OCI-LY7 (cell line): ENCODE data around the gene IMMP2L. TPM values are rescaled to one million over a fixed set of nuclear protein-coding genes. Genes with fewer than 3 reads are reported as not detected.

Experiments used
- BruUV-seq: library from RNA; stranded (reverse); fragments of 400-500 nt; replicated peaks from 2 replicates; lab custom pipeline; 2021; lab: Mats Ljungman, UMichigan
- CTCF ChIA-PET: fragments of 300-600 bp; sonication (Branson Sonifier 250); formaldehyde crosslinking; loops from one replicate; lab custom pipeline; 2022; ENCODE audit warnings: antibody characterized with exemption; ENCODE audit not compliant: unreplicated experiment; lab: Charles Lee
- POLR2A ChIA-PET: fragments of 300-600 bp; sonication (Branson Sonifier 250); formaldehyde crosslinking; loops from one replicate; lab custom pipeline; 2022; ENCODE audit warnings: antibody characterized with exemption; lab: Charles Lee
- DNase-seq: peaks from one replicate; pipeline ENCODE4 v3.0.0-alpha.2; 2015; ENCODE audit warnings: low spot score
- H2AFZ ChIP-seq: fragments of 200-600 bp; sonication (generic), shearing (Covaris generic); 2 replicates; pipeline ENCODE4 v1.6.1; 2014; ENCODE audit warnings: mild to moderate bottlenecking, antibody characterized with exemption, low read length, moderate library complexity
- H3K27ac ChIP-seq: fragments of 200-600 bp; sonication (generic); 2 replicates; pipeline ENCODE4 v1.5.1; 2014; ENCODE audit warnings: mixed run types, low read depth, mild to moderate bottlenecking, moderate library complexity, low read length, inconsistent platforms; ENCODE audit not compliant: poor library complexity, severe bottlenecking
- H3K36me3 ChIP-seq: fragments of 200-600 bp; sonication (generic); 2 replicates; pipeline ENCODE4 v1.6.1; 2014; ENCODE audit warnings: mild to moderate bottlenecking, antibody characterized with exemption, low read length, moderate library complexity, mixed read lengths; ENCODE audit not compliant: insufficient read depth
- H3K4me1 ChIP-seq: fragments of 200-600 bp; sonication (generic); 2 replicates; pipeline ENCODE4 v1.5.1; 2014; ENCODE audit warnings: mild to moderate bottlenecking, low read length; ENCODE audit not compliant: insufficient read depth, poor library complexity, severe bottlenecking
- H3K4me2 ChIP-seq: fragments of 200-600 bp; sonication (generic); 2 replicates; pipeline ENCODE4 v1.6.1; 2014; ENCODE audit warnings: mild to moderate bottlenecking, low read length
- H3K4me3 ChIP-seq: fragments of 200-600 bp; sonication (generic); 2 replicates; pipeline ENCODE4 v1.5.1; 2014; ENCODE audit warnings: mild to moderate bottlenecking, low read depth, low read length; ENCODE audit not compliant: poor library complexity, severe bottlenecking
- H3K79me2 ChIP-seq: fragments of 200-600 bp; sonication (generic); 2 replicates; pipeline ENCODE4 v1.6.1; 2016; ENCODE audit warnings: low read depth, mild to moderate bottlenecking, low read length, moderate library complexity, mixed read lengths; ENCODE audit not compliant: insufficient read depth
- H3K9me2 ChIP-seq: fragments of 200-600 bp; sonication (generic); 2 replicates; pipeline ENCODE4 v1.6.1; 2016; ENCODE audit warnings: mild to moderate bottlenecking, low read length, mixed read lengths; ENCODE audit not compliant: insufficient read depth
- H3K9me3 ChIP-seq: fragments of 200-600 bp; sonication (generic); 2 replicates; pipeline ENCODE4 v1.6.1; 2014; ENCODE audit warnings: mild to moderate bottlenecking, mixed run types, low read length, mixed read lengths
- H4K20me1 ChIP-seq: fragments of 200-600 bp; sonication (generic); 2 replicates; pipeline ENCODE4 v1.6.1; 2014; ENCODE audit warnings: mild to moderate bottlenecking, antibody characterized with exemption, low read length, moderate library complexity, mixed read lengths; ENCODE audit not compliant: insufficient read depth
- EZH2phosphoT487 ChIP-seq: fragments of 200-600 bp; sonication (generic); IDR thresholded peaks from 2 replicates; pipeline ENCODE4 v1.6.1; 2018; ENCODE audit warnings: low read depth, borderline replicate concordance, mild to moderate bottlenecking, mixed run types, antibody characterized with exemption, low read length, moderate library complexity, mixed read lengths
- intact Hi-C: fragments of 100-400 bp; cut with micrococcal nuclease; formaldehyde crosslinking; loops from one replicate; pipeline ENCODE4 v1.10.0; 2022; ENCODE audit not compliant: unreplicated experiment
- total RNA-seq, 2 experiments: library from RNA; depleted of rRNA in 1 of 2; stranded (reverse); fragments of >200 nt in 1 of 2; shearing (Covaris generic) in 1 of 2; gene quantifications; 2 replicates each; pipeline ENCODE4 v1.2.3, GENCODE V29; 2014 to 2022
- TF ChIP-seq, protein P1 (sequence below): fragments of 200-600 bp; sonication (generic); conservative IDR thresholded peaks from 2 replicates; pipeline ENCODE4 v1.5.1; 2014; ENCODE audit warnings: mild to moderate bottlenecking, antibody characterized with exemption, low read length, moderate library complexity, mixed read lengths

IMMP2L gene
- total RNA-seq, 2 experiments from 2014 or later = 8.0 to 25.4 TPM

DNA sequence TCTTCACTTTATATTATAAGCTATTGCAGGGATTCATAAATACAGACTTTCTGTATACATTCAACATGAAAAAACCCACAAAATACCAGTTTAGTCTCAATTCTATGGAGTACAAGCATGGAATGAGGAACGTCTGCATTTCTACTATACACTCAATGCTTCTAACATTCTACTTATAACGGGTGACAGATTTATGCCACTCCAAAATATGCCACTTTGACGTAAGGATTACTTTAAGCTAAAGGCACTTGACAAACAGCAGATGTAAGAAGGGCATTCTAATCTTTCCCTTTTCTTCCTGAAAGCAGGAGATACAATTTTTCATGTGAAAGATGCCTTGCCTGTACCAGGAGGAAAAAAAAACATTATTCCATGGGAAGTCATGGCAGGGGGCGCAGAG lies 676.8 kb downstream of the IMMP2L start:
- H3K36me3 ChIP-seq = no peaks in the 10 kb centered on the region
- BruUV-seq = no TSS peak
- no peak for TF ChIP-seq EZH2phosphoT487
- TF ChIP-seq, protein P1, sequence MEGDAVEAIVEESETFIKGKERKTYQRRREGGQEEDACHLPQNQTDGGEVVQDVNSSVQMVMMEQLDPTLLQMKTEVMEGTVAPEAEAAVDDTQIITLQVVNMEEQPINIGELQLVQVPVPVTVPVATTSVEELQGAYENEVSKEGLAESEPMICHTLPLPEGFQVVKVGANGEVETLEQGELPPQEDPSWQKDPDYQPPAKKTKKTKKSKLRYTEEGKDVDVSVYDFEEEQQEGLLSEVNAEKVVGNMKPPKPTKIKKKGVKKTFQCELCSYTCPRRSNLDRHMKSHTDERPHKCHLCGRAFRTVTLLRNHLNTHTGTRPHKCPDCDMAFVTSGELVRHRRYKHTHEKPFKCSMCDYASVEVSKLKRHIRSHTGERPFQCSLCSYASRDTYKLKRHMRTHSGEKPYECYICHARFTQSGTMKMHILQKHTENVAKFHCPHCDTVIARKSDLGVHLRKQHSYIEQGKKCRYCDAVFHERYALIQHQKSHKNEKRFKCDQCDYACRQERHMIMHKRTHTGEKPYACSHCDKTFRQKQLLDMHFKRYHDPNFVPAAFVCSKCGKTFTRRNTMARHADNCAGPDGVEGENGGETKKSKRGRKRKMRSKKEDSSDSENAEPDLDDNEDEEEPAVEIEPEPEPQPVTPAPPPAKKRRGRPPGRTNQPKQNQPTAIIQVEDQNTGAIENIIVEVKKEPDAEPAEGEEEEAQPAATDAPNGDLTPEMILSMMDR = no peak
- H3K27ac ChIP-seq = no peak overlapping the region
- H3K79me2 ChIP-seq = no peaks in the 10 kb centered on the region
- no peaks in the 10 kb centered on the region for H3K9me3 ChIP-seq
- H2AFZ ChIP-seq = no peak overlapping the region
- intact Hi-C loops = no loop called here
- no peak for DNase-seq
- no peak overlapping the region for H3K4me3 ChIP-seq
- H3K4me2 ChIP-seq = no peak overlapping the region
- POLR2A ChIA-PET = no interaction called here
- no peaks in the 10 kb centered on the region for H3K9me2 ChIP-seq
- H4K20me1 ChIP-seq = no peaks in the 10 kb centered on the region
- CTCF ChIA-PET = no interaction called here
- no peaks in the 10 kb centered on the region for H3K4me1 ChIP-seq

DNA sequence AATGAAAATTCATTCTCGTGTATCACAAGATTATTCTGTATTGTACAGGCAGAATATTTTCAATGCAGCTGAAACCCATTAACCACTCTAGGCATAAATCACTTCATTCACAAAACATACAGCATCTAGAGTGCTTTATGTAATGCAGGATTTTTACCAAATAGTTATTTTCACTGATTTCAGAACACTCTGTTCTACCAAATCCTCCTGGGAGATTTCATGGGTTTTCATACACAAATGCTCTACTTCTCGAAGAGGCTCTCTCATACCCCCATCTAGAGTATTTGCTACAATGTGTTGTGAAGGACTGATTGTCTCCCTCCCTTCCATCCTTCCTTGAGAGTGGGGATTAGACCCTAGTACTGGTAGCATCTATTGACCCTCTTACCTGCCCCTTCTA lies 680.6 kb downstream of the IMMP2L start:
- ChIA-PET POLR2A (no interaction called here), CTCF (no interaction called here)
- no peak overlapping the region for H3K4me2 ChIP-seq
- H3K27ac ChIP-seq = no peak overlapping the region
- H3K36me3 ChIP-seq = no peaks in the 10 kb centered on the region
- no peak for DNase-seq
- H3K9me2 ChIP-seq = no peaks in the 10 kb centered on the region
- no TSS peak for BruUV-seq
- H3K9me3 ChIP-seq = no peaks in the 10 kb centered on the region
- H3K79me2 ChIP-seq = no peaks in the 10 kb centered on the region
- intact Hi-C loops = no loop called here
- no peaks in the 10 kb centered on the region for H4K20me1 ChIP-seq
- no peaks in the 10 kb centered on the region for H3K4me1 ChIP-seq
- H3K4me3 ChIP-seq = no peak overlapping the region
- no peak overlapping the region for H2AFZ ChIP-seq
- no peak for TF ChIP-seq EZH2phosphoT487
- TF ChIP-seq, protein P1 = no peak

DNA sequence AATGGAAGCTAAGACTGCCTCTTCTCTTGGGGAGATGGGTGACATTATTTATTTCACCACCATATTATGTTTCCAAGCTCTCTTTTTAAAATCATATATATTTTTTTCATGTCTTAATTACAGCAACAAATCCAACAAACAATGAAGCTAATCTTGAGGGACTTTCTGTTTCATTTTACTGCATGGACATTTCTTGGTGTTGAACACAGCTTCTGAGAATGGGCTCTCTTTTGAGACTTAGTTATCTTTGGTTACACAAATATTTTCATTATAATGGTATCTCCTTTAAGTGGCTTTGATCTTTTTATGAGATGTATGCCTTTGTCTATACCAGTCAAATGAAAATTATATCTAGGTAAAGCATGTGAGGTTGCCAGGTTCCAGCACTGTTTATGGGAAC lies 681.3 kb downstream of the IMMP2L start:
- TF ChIP-seq EZH2phosphoT487 = no peak
- TF ChIP-seq, protein P1 = no peak
- no peak overlapping the region for H3K4me2 ChIP-seq
- no peak overlapping the region for H2AFZ ChIP-seq
- H3K79me2 ChIP-seq = no peaks in the 10 kb centered on the region
- intact Hi-C loops = no loop called here
- H3K4me1 ChIP-seq = no peaks in the 10 kb centered on the region
- ChIA-PET POLR2A (no interaction called here), CTCF (no interaction called here)
- no peak overlapping the region for H3K27ac ChIP-seq
- H4K20me1 ChIP-seq = no peaks in the 10 kb centered on the region
- BruUV-seq = no TSS peak
- no peaks in the 10 kb centered on the region for H3K9me2 ChIP-seq
- no peak for DNase-seq
- H3K9me3 ChIP-seq = no peaks in the 10 kb centered on the region
- H3K4me3 ChIP-seq = no peak overlapping the region
- H3K36me3 ChIP-seq = no peaks in the 10 kb centered on the region
